Immature natural killer cell (primary cell): ENCODE data around the gene CCDC78. TPM values are rescaled to one million over a fixed set of nuclear protein-coding genes. Genes with fewer than 3 reads are reported as not detected.
"Not testable (repeated sequence)": the region's sequence is repeated elsewhere in the genome, so short reads cannot be mapped to it uniquely, and the experiment has no call there.

Experiments used
- DNase-seq, 3 donors: peaks; one replicate each; pipeline ENCODE4 v3.0.0; 2022; ENCODE audit warnings: mixed read lengths in 1 of 3
- H3K27ac Mint-ChIP-seq, 6 donors: one replicate each; pipeline ENCODE4 v1.8.0; 2020; ENCODE audit warnings: mixed read lengths in 6 of 6, mild to moderate bottlenecking in 5 of 6, inconsistent platforms in 4 of 6, moderate library complexity in 3 of 6
- H3K27me3 Mint-ChIP-seq, 3 donors: one replicate each; pipeline ENCODE4 v1.8.0; 2020 to 2021; ENCODE audit warnings: low read depth in 3 of 3, mild to moderate bottlenecking in 3 of 3, mixed read lengths in 3 of 3, moderate library complexity in 3 of 3, inconsistent platforms in 1 of 3
- H3K36me3 Mint-ChIP-seq, 3 donors: one replicate each; pipeline ENCODE4 v1.8.0; 2020; ENCODE audit warnings: mixed read lengths in 3 of 3, inconsistent platforms in 2 of 3, mild to moderate bottlenecking in 2 of 3
- H3K4me1 Mint-ChIP-seq, 2 donors: one replicate each; pipeline ENCODE4 v1.8.0; 2020; ENCODE audit warnings: inconsistent platforms in 2 of 2, mild to moderate bottlenecking in 2 of 2, mixed read lengths in 2 of 2, moderate library complexity in 1 of 2
- H3K4me3 Mint-ChIP-seq, 5 donors: one replicate each; pipeline ENCODE4 v1.8.0; 2020; ENCODE audit warnings: mild to moderate bottlenecking in 5 of 5, mixed read lengths in 5 of 5, inconsistent platforms in 3 of 5, moderate library complexity in 3 of 5
- H3K9me3 Mint-ChIP-seq, 6 donors: one replicate each; pipeline ENCODE4 v1.8.0; 2020; ENCODE audit warnings: mild to moderate bottlenecking in 6 of 6, mixed read lengths in 6 of 6, inconsistent platforms in 4 of 6, moderate library complexity in 3 of 6
- polyA plus RNA-seq, 3 donors: library from polyadenylated mRNA; unstranded; fragments of 300-500 nt; fragmentation: Illumina TruSeq; gene quantifications; one replicate each; pipeline ENCODE4 v1.2.3, GENCODE V29; 2021

The CCDC78 gene
- polyA plus RNA-seq, 3 donors from 2014 or later, result 0.34 to 1.7 (median 1.4) TPM

GRCh38 chr16:764848-765487 lies 38.7 kb upstream of the CCDC78 start:
- H3K36me3 Mint-ChIP-seq, result no peaks in the 10 kb centered on the region
- H3K4me3 Mint-ChIP-seq, result no peak overlapping the region

GRCh38 chr16:764184-764750 lies 38.0 kb upstream of the CCDC78 start:
- H3K36me3 Mint-ChIP-seq, result no peaks in the 10 kb centered on the region

More at GRCh38 chr16:764848-765487, 38.7 kb upstream of the CCDC78 start:
- Mint-ChIP-seq H3K27me3 (no peaks in the 10 kb centered on the region), H3K9me3 (no peaks in the 10 kb centered on the region), H3K4me1 (no peaks in the 10 kb centered on the region), H3K27ac (no peak overlapping the region)
- DNase-seq, result no peak

GRCh38 chr16:763369-764183 lies 37.3 kb upstream of the CCDC78 start:
- H3K9me3 Mint-ChIP-seq, result no peaks in the 10 kb centered on the region
- H3K4me1 Mint-ChIP-seq, result no peaks in the 10 kb centered on the region
- no peaks in the 10 kb centered on the region for H3K36me3 Mint-ChIP-seq
- no peak overlapping the region for H3K4me3 Mint-ChIP-seq
- DNase-seq, result no peak
- H3K27ac Mint-ChIP-seq, result no peak overlapping the region
- no peaks in the 10 kb centered on the region for H3K27me3 Mint-ChIP-seq

More at GRCh38 chr16:764184-764750, 38.0 kb upstream of the CCDC78 start:
- Mint-ChIP-seq H3K9me3 (no peaks in the 10 kb centered on the region), H3K27me3 (no peaks in the 10 kb centered on the region), H3K27ac (no peak overlapping the region), H3K4me3 (no peak overlapping the region), H3K4me1 (no peaks in the 10 kb centered on the region)
- no peak for DNase-seq

- H3K27ac Mint-ChIP-seq, result no peak overlapping the region
- H3K4me3 Mint-ChIP-seq, result no peak overlapping the region
- H3K27me3 Mint-ChIP-seq, result no peaks in the 10 kb centered on the region
- no peak for DNase-seq
- no peaks in the 10 kb centered on the region for H3K4me1 Mint-ChIP-seq
- H3K9me3 Mint-ChIP-seq, result no peaks in the 10 kb centered on the region
- no peaks in the 10 kb centered on the region for H3K36me3 Mint-ChIP-seq
These were observed 36.5 kb upstream of the CCDC78 start for GRCh38 chr16:762595-763268.

- no peak overlapping the region for H3K4me3 Mint-ChIP-seq
- no peak overlapping the region for H3K27ac Mint-ChIP-seq
- H3K4me1 Mint-ChIP-seq, result no peaks in the 10 kb centered on the region
- H3K9me3 Mint-ChIP-seq, result no peaks in the 10 kb centered on the region
- DNase-seq, result no peak
- H3K36me3 Mint-ChIP-seq, result no peaks in the 10 kb centered on the region
- H3K27me3 Mint-ChIP-seq, result no peaks in the 10 kb centered on the region
These were observed 35.6 kb upstream of the CCDC78 start for GRCh38 chr16:761625-762513.

- no peak for DNase-seq
- no peak within 1 kb of the TSS for H3K4me3 Mint-ChIP-seq
These were observed 34.5 kb upstream of the CCDC78 start, which contains the start of gene MSLN for GRCh38 chr16:760545-761343. TSS of gene MSLN (plus strand) at chr16:760734. CDS start at chr16:762681, 1,947 bp downstream.

GRCh38 chr16:760065-760464 lies 33.8 kb upstream of the CCDC78 start:
- Mint-ChIP-seq H3K9me3 (no peaks in the 10 kb centered on the region), H3K4me3 (no peak overlapping the region), H3K4me1 (no peaks in the 10 kb centered on the region), H3K27ac (no peak overlapping the region), H3K36me3 (no peaks in the 10 kb centered on the region), H3K27me3 (no peaks in the 10 kb centered on the region)
- DNase-seq, result no peak

More at GRCh38 chr16:760545-761343, 34.5 kb upstream of the CCDC78 start, which contains the start of gene MSLN:
- Mint-ChIP-seq H3K4me1 (no peaks in the 10 kb centered on the region), H3K9me3 (no peaks in the 10 kb centered on the region), H3K36me3 (no peaks in the 10 kb centered on the region), H3K27me3 (no peaks in the 10 kb centered on the region), H3K27ac (no peak within 1 kb of the TSS)

- Mint-ChIP-seq H3K9me3 (no peaks in the 10 kb centered on the region), H3K27me3 (no peaks in the 10 kb centered on the region), H3K27ac (no peak overlapping the region), H3K4me1 (no peaks in the 10 kb centered on the region), H3K36me3 (no peaks in the 10 kb centered on the region), H3K4me3 (no peak overlapping the region)
- DNase-seq, result no peak
These were observed 33.1 kb upstream of the CCDC78 start for GRCh38 chr16:759110-759910.

- Mint-ChIP-seq H3K27ac (no peak overlapping the region), H3K36me3 (no peaks in the 10 kb centered on the region), H3K4me3 (no peak overlapping the region), H3K4me1 (no peaks in the 10 kb centered on the region), H3K27me3 (peaks cover 0 to 4% (median 0%) of the 10 kb centered on the region in 3 donors), H3K9me3 (no peaks in the 10 kb centered on the region)
- no peak for DNase-seq
These were observed 30.2 kb upstream of the CCDC78 start for GRCh38 chr16:756428-756827.

- H3K27me3 Mint-ChIP-seq, result peaks cover 0 to 5% (median 0%) of the 10 kb centered on the region in 3 donors
- no peaks in the 10 kb centered on the region for H3K36me3 Mint-ChIP-seq
- H3K27ac Mint-ChIP-seq, result no peak overlapping the region
- DNase-seq, result no peak
- no peak overlapping the region for H3K4me3 Mint-ChIP-seq
- no peaks in the 10 kb centered on the region for H3K4me1 Mint-ChIP-seq
- no peaks in the 10 kb centered on the region for H3K9me3 Mint-ChIP-seq
These were observed 28.4 kb upstream of the CCDC78 start for GRCh38 chr16:754656-755055.

GRCh38 chr16:754121-754607 lies 27.9 kb upstream of the CCDC78 start:
- not testable (repeated sequence) for H3K36me3 Mint-ChIP-seq, H3K4me1 Mint-ChIP-seq, H3K27me3 Mint-ChIP-seq, DNase-seq, H3K4me3 Mint-ChIP-seq, H3K9me3 Mint-ChIP-seq, H3K27ac Mint-ChIP-seq

- no peak overlapping the region for H3K27ac Mint-ChIP-seq
- H3K9me3 Mint-ChIP-seq, result no peaks in the 10 kb centered on the region
- no peak overlapping the region for H3K4me3 Mint-ChIP-seq
- no peaks in the 10 kb centered on the region for H3K4me1 Mint-ChIP-seq
- no peak for DNase-seq
- peaks cover 0 to 5% (median 0%) of the 10 kb centered on the region in 3 donors for H3K27me3 Mint-ChIP-seq
- no peaks in the 10 kb centered on the region for H3K36me3 Mint-ChIP-seq
These were observed 25.7 kb upstream of the CCDC78 start for GRCh38 chr16:752007-752312.
